HL-60 (cell line): ENCODE measurements around the gene PRAC2.
"Not testable (repeated sequence)": the region's sequence is repeated elsewhere in the genome, so short reads cannot be mapped to it uniquely, and the experiment has no call there.

Source experiments
- DNase-seq, 2 experiments: peaks; one replicate each; pipeline ENCODE4 v3.0.0-alpha.2; 2010 to 2020; ENCODE audit warnings: low read depth in 1 of 2, low spot score in 1 of 2
- H3K27ac ChIP-seq: fragments of 250-450 bp; sonication (Bioruptor Pico); replicated peaks from 2 replicates; pipeline ENCODE4 v1.5.1; 2020; ENCODE audit warnings: mild to moderate bottlenecking, moderate library complexity
- H3K27me3 ChIP-seq: fragments of 250-450 bp; sonication (Bioruptor Pico); 2 replicates; pipeline ENCODE4 v1.5.1; 2021; ENCODE audit warnings: mild to moderate bottlenecking, moderate library complexity; ENCODE audit not compliant: insufficient read depth, poor library complexity, severe bottlenecking
- H3K4me3 ChIP-seq: replicated peaks from 2 replicates; pipeline ENCODE4 v1.5.1; 2011; ENCODE audit warnings: mild to moderate bottlenecking, control low read depth, low read length; ENCODE audit not compliant: insufficient read depth
- GABPA ChIP-seq: IDR thresholded peaks from 2 replicates; pipeline ENCODE4 v1.6.1; 2012; ENCODE audit warnings: low read depth
- POLR2AphosphoS5 ChIP-seq: IDR thresholded peaks from 2 replicates; pipeline ENCODE4 v1.6.1; 2012; ENCODE audit warnings: low read depth
- SPI1 ChIP-seq: IDR thresholded peaks from 2 replicates; pipeline ENCODE4 v1.6.1; 2012; ENCODE audit warnings: low read depth, mild to moderate bottlenecking, borderline replicate concordance
- TF ChIP-seq, protein P1 (sequence below): IDR thresholded peaks from 2 replicates; pipeline ENCODE4 v1.6.1; 2012; ENCODE audit warnings: low read depth; ENCODE audit not compliant: insufficient replicate concordance
- TF ChIP-seq, protein P2 (sequence below): IDR thresholded peaks from one replicate; pipeline ENCODE4 v1.5.1; 2011; ENCODE audit warnings: low read length, control low read depth, inconsistent platforms; ENCODE audit not compliant: insufficient read depth

PRAC2 gene

GRCh38 chr17:48715496-48716399, 7.2 kb upstream of the PRAC2 start:
- no peak for DNase-seq
- H3K27me3 ChIP-seq = peaks cover 45% of the 10 kb centered on the region
- TF ChIP-seq, protein P1, sequence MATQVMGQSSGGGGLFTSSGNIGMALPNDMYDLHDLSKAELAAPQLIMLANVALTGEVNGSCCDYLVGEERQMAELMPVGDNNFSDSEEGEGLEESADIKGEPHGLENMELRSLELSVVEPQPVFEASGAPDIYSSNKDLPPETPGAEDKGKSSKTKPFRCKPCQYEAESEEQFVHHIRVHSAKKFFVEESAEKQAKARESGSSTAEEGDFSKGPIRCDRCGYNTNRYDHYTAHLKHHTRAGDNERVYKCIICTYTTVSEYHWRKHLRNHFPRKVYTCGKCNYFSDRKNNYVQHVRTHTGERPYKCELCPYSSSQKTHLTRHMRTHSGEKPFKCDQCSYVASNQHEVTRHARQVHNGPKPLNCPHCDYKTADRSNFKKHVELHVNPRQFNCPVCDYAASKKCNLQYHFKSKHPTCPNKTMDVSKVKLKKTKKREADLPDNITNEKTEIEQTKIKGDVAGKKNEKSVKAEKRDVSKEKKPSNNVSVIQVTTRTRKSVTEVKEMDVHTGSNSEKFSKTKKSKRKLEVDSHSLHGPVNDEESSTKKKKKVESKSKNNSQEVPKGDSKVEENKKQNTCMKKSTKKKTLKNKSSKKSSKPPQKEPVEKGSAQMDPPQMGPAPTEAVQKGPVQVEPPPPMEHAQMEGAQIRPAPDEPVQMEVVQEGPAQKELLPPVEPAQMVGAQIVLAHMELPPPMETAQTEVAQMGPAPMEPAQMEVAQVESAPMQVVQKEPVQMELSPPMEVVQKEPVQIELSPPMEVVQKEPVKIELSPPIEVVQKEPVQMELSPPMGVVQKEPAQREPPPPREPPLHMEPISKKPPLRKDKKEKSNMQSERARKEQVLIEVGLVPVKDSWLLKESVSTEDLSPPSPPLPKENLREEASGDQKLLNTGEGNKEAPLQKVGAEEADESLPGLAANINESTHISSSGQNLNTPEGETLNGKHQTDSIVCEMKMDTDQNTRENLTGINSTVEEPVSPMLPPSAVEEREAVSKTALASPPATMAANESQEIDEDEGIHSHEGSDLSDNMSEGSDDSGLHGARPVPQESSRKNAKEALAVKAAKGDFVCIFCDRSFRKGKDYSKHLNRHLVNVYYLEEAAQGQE = no peak
- TF ChIP-seq GABPA (no peak), POLR2AphosphoS5 (no peak), SPI1 (no peak)
- TF ChIP-seq, protein P2, sequence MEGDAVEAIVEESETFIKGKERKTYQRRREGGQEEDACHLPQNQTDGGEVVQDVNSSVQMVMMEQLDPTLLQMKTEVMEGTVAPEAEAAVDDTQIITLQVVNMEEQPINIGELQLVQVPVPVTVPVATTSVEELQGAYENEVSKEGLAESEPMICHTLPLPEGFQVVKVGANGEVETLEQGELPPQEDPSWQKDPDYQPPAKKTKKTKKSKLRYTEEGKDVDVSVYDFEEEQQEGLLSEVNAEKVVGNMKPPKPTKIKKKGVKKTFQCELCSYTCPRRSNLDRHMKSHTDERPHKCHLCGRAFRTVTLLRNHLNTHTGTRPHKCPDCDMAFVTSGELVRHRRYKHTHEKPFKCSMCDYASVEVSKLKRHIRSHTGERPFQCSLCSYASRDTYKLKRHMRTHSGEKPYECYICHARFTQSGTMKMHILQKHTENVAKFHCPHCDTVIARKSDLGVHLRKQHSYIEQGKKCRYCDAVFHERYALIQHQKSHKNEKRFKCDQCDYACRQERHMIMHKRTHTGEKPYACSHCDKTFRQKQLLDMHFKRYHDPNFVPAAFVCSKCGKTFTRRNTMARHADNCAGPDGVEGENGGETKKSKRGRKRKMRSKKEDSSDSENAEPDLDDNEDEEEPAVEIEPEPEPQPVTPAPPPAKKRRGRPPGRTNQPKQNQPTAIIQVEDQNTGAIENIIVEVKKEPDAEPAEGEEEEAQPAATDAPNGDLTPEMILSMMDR = no peak
- no peak overlapping the region for H3K4me3 ChIP-seq
- H3K27ac ChIP-seq = no peak overlapping the region

- H3K4me3 ChIP-seq, H3K27ac ChIP-seq, DNase-seq: not testable (repeated sequence)
- H3K27me3 ChIP-seq = peaks cover 50% of the 10 kb centered on the region
Observed at GRCh38 chr17:48716549-48716948, 6.4 kb upstream of the PRAC2 start.

DNA sequence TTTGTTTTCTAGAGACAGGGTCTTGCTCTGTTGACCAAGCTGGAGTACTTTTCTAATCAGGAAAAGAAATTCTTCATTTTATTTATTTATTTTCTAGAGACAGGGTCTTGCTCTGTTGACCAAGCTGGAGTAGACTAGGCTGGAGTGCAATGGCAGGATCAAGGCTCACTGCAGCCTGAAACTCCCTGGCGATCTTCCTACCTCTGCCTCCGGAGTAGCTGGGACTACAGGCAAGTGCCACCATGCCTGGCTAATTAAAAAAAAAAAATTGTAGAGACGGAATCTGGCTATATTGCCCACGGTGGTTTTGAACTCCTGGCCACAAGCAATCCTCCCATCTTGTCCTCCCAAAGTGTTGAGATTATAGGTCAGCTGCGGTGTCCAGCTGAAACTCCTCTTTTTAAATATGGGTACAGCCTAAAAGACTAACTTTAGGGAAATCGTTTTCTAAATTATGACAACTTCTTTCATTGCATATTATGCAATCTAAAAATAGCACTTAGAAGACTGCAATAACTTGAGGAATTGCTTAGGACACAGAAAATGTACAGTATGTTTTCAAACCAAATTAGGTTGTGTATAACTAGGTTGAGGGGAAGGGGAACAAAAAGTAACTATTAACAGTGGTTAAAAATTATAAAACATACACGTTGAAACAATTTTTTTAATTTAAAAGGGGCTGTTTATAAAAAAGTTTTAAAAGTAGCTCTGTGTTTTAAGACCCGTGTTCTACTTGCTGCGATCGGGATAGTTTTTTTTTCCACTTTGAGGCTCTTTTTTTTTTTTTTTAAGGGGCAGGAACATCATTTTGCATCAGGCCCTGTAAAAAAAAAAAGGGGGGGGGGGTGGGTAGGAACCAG, 5.4 kb upstream of the PRAC2 start:
- no peak overlapping the region for H3K4me3 ChIP-seq
- no peak for DNase-seq
- no peak overlapping the region for H3K27ac ChIP-seq
- TF ChIP-seq SPI1 = no peak
- TF ChIP-seq, protein P2 = no peak
- TF ChIP-seq GABPA = no peak
- TF ChIP-seq, protein P1 = no peak
- TF ChIP-seq POLR2AphosphoS5 = no peak
- peaks cover 60% of the 10 kb centered on the region for H3K27me3 ChIP-seq

GRCh38 chr17:48718227-48718760, 4.7 kb upstream of the PRAC2 start:
- no peak for DNase-seq
- no peak overlapping the region for H3K4me3 ChIP-seq
- H3K27me3 ChIP-seq = peaks cover 67% of the 10 kb centered on the region
- no peak overlapping the region for H3K27ac ChIP-seq
- TF ChIP-seq, protein P2 = no peak
- TF ChIP-seq POLR2AphosphoS5 = no peak
- no peak for TF ChIP-seq GABPA
- TF ChIP-seq, protein P1 = no peak
- TF ChIP-seq SPI1 = no peak
